GM19372 (cell line): ENCODE data around the gene ERBB4.
"Not testable (repeated sequence)": the region's sequence is repeated elsewhere in the genome, so short reads cannot be mapped to it uniquely, and the experiment has no call there.

Source experiments
- ATAC-seq: cut with Tn5 transposase; IDR thresholded peaks from one replicate; pipeline ENCODE4 v1.9.1; 2021; ENCODE audit warnings: mild to moderate bottlenecking, low read depth, moderate library complexity; ENCODE audit not compliant: unreplicated experiment

ERBB4 gene

GRCh38 chr2:211674715-211675114 is 863.9 kb downstream of the ERBB4 start:
- no peak for ATAC-seq

- ATAC-seq, result no peak
Measured at GRCh38 chr2:211673133-211673905, 865.3 kb downstream of the ERBB4 start.

DNA sequence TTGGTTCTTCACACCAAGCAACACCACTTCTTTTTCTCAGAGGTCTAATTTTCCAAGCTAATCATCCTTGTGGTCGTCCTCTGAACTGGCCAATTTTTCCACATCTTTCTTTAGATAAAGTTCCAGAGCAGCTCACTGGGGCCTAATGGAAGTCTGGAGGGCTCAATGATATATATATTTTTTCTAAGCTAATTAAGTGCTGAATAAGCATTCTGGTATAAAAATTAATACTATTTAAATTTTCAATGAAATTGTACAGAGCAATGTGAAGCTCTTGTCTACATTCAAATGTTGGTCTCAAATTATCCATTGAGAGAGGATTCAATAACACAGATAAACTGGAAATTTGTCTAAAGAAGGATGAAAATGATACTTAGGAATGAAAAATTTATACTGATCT is 866.6 kb downstream of the ERBB4 start:
- ATAC-seq, result no peak

- no peak for ATAC-seq
Measured at GRCh38 chr2:211665299-211665698, 873.3 kb downstream of the ERBB4 start.

GRCh38 chr2:211664321-211664720 is 874.3 kb downstream of the ERBB4 start:
- no peak for ATAC-seq

DNA sequence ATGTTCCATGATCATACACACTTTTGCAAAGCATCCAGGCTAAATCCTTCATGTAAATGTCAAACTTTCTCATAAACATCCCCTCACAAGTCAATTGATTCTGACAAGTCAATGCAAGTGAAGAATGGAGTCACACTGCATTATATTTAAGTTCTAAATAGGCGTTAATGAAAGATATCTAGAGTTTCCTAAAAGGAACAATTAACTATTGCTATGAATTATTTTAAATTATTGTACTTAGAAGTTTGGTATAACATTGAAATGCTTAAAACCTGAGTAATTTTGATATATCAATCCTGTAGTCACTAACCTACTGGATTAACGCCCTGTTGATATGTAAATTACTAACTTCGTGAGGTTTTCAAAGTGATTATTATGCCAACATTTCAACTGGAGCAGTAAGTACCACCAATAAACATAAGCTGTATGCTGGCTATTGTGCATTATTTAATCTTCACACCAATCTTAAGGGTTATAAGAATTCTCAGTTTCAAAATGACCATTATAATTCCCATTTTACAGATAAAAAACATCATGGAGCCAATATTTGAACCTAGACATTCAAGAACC is 884.3 kb downstream of the ERBB4 start:
- no peak for ATAC-seq

GRCh38 chr2:211652327-211652726 is 886.3 kb downstream of the ERBB4 start:
- ATAC-seq, result no peak

DNA sequence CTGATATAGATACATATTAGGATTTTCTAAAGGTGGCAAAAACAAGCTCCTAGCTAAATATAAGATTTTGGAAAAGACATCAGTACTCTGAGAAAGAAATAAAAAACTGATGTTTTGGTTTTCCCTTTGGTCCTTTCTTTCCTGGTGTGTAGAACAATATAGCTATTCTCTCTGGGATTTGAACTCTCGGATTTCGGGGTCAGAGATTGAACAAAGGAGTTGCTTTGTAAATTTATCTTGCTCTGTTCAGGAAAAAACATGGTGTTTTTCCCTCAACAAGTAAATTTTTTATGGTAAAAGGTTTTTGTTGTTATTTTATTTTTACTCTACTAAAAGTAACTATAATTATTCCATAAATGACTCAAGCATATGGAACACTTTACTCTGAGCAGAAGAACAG is 889.3 kb downstream of the ERBB4 start:
- ATAC-seq, result no peak

- ATAC-seq, result no peak
Measured at GRCh38 chr2:211631503-211631902, 907.1 kb downstream of the ERBB4 start.

DNA sequence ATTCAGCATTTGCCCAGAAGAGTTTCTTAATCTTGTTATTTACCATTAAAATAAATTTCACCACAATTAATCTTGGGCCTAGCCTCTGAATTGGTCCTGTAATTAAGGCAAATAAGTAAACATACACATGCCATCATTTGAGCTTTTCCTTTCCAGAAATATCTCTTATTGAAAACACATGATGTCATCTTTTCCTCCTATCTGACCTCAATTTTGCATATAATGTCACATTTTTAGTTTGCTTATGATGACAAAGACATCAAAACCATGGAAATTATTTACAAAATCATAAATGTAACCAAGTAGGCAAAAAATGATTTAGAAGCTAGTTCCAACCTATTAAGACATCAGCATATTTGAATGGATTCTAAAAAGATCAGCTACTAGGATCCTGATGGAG is 915.5 kb downstream of the ERBB4 start:
- no peak for ATAC-seq

DNA sequence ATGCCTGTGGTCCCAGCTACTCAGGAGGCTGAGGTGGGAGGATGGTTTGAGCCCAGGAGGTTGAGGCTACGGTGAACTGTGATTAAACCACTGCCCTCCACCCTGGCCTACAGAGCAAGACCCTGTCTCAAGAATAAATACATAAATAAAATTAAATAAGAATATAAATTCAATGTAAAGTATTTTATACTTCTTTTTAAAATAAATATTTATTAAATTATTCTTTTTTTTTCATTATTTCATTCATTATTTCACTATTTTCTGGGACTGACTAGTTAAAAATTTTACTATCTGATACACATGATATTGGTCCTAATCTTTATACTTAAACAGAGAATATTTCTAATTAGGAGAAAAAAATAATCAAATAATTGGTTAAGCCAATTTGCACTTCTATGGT is 917.6 kb downstream of the ERBB4 start:
- ATAC-seq, result no peak

- no peak for ATAC-seq
Measured at GRCh38 chr2:211617803-211618202, 920.8 kb downstream of the ERBB4 start.

DNA sequence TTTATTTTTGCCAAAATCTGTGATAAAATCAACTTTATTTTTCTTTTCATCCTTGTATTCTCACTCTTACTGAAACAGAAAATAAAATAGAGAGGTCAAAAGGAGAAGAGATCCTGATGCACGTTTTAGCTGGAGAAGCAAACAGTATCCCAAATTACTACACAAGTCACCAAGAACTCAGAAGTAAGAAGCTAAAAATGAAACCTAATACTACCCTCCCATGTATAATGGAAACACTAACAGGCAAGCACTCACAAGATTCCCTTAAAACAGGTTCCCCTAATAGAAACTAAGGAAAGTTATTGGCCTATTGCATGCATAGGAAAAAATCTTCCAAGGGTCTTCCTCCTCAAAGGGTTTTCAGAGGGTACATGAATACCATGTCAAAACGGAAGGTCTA is 927.0 kb downstream of the ERBB4 start:
- ATAC-seq, result no peak

DNA sequence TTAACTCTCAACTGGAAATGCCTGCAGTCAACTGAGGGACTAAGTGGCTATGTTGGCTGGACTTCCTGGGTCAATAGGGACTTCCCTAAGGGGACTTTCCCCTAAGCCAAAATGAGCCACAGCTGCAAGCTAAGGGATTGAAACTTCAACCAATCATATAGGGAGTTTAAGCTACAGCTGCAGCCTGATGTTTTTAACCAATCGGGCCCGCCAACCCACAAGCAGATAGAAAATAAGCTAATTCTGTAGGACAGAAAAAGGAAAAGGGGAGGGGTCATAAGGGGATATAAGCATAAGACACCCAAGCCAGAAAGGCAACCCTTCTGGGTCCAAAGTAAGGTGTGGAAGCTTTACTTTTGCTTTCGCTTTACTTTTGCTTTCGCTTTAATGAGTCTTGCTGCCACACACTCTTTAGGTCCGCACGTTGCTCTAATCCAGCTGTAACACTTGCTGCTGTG is 927.5 kb downstream of the ERBB4 start:
- no peak for ATAC-seq

GRCh38 chr2:211609127-211609526 is 929.5 kb downstream of the ERBB4 start:
- no peak for ATAC-seq

DNA sequence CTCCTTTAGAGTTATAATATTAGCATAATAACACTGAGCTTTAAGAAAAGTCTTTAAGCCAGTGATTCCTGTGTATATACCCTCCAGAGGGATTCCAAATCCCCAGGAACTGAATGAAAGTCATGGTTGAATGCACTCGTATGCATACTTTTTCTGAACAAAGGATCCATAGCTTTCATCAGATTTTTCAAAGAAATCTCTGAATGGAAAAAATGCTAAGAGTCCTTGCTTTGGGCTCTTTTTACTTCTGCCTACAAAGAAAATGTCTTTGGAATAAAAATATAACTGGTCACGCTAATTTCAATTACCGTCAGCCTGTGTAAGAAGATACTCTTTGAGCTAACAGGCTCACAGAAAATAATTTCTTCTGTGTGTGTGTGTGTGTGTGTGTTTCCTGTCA is 939.5 kb downstream of the ERBB4 start:
- ATAC-seq, result no peak

DNA sequence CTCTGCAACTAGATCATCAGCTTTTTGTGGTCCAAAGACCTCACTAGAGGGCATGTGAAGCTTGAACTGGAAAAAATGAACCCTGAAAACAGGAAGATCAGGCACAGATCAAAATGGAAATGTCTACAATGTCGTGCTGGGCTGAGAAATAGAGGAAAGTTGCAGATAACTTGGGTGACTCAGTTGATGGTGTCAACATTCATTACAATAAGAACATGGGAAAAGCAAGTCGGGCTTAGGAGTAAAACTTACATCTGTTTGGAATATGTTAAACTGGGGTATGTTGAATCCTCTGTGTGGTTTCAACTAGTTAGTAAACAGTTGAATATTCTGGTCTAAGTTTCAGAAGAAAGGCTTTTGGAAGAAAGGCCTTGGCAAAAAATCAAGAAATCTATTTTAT is 940.4 kb downstream of the ERBB4 start:
- no peak for ATAC-seq

DNA sequence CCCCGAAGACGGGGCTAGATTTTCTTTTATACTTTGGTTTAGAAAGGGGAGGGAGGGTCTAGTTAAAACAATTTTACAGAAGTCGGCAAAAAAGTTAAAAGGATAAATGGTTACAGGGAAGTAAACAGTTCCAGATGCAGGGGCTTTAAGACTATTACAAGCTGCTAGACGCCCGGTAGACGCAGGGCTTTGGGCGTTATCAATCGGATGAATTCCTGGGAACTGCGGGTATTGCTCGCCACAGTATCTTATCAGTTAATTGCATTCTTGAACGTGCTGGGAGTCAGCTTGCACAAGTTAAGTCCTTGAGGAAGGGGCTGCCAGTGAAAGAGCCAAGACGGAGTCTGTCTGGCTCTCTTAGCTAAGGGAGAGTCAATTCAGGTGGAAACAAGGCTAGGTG is 946.6 kb downstream of the ERBB4 start:
- not testable (repeated sequence) for ATAC-seq

DNA sequence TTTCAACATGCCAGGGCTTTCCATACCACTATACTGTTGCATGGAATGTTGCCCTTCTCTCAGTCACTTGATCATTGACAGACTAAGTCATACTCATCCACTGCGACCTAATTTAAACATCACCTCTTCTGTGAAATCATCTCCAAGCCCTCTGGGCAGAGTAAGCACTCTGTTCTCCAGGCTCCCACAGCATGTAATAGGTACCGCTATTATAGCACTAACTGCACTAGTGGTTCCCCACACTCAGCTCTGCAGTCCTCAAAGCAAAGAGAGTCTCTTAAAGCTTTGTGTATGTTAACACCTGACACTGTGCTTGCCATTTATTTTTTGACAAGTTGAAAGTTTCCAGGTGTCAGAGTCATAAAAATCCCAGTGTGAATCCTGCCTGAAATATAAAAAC is 947.2 kb downstream of the ERBB4 start:
- no peak for ATAC-seq

DNA sequence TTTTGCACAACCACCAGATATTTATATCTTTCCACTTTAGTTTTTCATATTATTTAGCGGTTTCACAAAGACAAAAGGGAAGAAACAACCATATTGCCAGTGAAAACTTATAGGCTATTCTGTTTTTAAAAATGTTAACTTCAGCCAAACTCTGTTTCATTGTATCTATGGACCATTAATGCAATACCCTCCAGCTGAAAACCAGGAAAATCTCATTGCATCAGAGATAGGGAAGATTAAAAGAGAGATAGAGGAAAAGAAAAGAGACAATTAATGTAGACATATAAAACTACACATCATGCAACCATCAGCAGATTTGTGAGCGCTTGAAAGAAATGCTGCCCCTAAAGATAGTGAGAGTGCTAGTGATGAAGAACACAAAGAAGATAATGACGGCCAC is 970.2 kb downstream of the ERBB4 start:
- ATAC-seq, result no peak

DNA sequence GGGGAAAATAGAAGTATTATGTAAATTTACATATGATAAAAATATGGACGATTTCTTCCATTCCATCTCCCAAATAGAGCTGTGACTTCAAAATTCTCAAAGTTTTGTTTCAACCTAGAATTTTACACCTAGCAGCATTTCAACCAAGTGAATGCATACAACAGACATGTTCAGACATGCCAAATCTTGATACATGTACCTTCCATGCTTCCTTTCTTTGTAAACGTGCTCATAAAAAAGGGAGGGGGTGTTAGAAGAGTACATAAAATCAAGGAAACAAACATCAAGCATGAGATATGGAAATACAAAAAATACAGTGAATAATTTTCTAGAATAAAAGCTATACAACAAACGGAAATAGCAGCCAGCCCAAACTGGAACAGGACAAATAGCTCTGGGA is 974.2 kb downstream of the ERBB4 start:
- no peak for ATAC-seq

GRCh38 chr2:211545582-211545981 is 993.0 kb downstream of the ERBB4 start:
- no peak for ATAC-seq
